Measurements from ENCODE around the gene C14orf119.
A peak's percentile ranks its signal among the peaks of the same experiment; 100 is the strongest.

C14orf119 gene

GRCh38 chr14:23068789-23069412 lies 26.4 kb upstream of the C14orf119 start:
- Mint-ChIP-seq H3K4me1 (ENCODE audit: low read depth) (peaks cover 57% of the 10 kb centered on the region), H3K27ac (peak overlapping the region; percentile 67), H3K36me3 (ENCODE audit: low read depth) (peaks cover 100% of the 10 kb centered on the region), H3K9me3 (no peaks in the 10 kb centered on the region), H3K27me3 (no peaks in the 10 kb centered on the region), H3K4me3 (no peak overlapping the region)
- intact Hi-C loops (cut with micrococcal nuclease), result loop anchor here (1.0 kb wide), 1 partner anchor 40 kb away; no protein-coding TSS in a partner anchor

GRCh38 chr14:23069413-23069806 lies 25.9 kb upstream of the C14orf119 start:
- Mint-ChIP-seq H3K27ac (peak overlapping the region; percentile 67), H3K4me1 (ENCODE audit: low read depth) (peaks cover 58% of the 10 kb centered on the region), H3K36me3 (ENCODE audit: low read depth) (peaks cover 100% of the 10 kb centered on the region), H3K27me3 (no peaks in the 10 kb centered on the region), H3K9me3 (no peaks in the 10 kb centered on the region), H3K4me3 (no peak overlapping the region)
- intact Hi-C loops (cut with micrococcal nuclease), result loop anchor here (1.0 kb wide), 1 partner anchor 40 kb away; no protein-coding TSS in a partner anchor

GRCh38 chr14:23070262-23071129 lies 24.8 kb upstream of the C14orf119 start:
- Mint-ChIP-seq H3K27ac (peak overlapping the region; percentile 87), H3K4me1 (ENCODE audit: low read depth) (peaks cover 64% of the 10 kb centered on the region), H3K36me3 (ENCODE audit: low read depth) (peaks cover 100% of the 10 kb centered on the region), H3K4me3 (peak overlapping the region; percentile 85), H3K9me3 (no peaks in the 10 kb centered on the region), H3K27me3 (no peaks in the 10 kb centered on the region)
- intact Hi-C loops (cut with micrococcal nuclease), result no loop called here

GRCh38 chr14:23071244-23071920 lies 23.9 kb upstream of the C14orf119 start:
- Mint-ChIP-seq H3K27ac (peak overlapping the region; percentile 87), H3K27me3 (no peaks in the 10 kb centered on the region), H3K9me3 (no peaks in the 10 kb centered on the region), H3K4me3 (peak overlapping the region; percentile 85), H3K36me3 (ENCODE audit: low read depth) (peaks cover 100% of the 10 kb centered on the region), H3K4me1 (ENCODE audit: low read depth) (peaks cover 65% of the 10 kb centered on the region)
- intact Hi-C loops (cut with micrococcal nuclease), result no loop called here

GRCh38 chr14:23071921-23072539 lies 23.3 kb upstream of the C14orf119 start:
- intact Hi-C loops (cut with micrococcal nuclease), result no loop called here
- Mint-ChIP-seq H3K27me3 (no peaks in the 10 kb centered on the region), H3K9me3 (no peaks in the 10 kb centered on the region), H3K36me3 (ENCODE audit: low read depth) (peaks cover 100% of the 10 kb centered on the region), H3K4me3 (peak overlapping the region; percentile 85), H3K27ac (peak overlapping the region; percentile 87), H3K4me1 (ENCODE audit: low read depth) (peaks cover 65% of the 10 kb centered on the region)

- Mint-ChIP-seq H3K27ac (peak overlapping the region; percentile 17), H3K27me3 (no peaks in the 10 kb centered on the region), H3K9me3 (no peaks in the 10 kb centered on the region), H3K4me1 (ENCODE audit: low read depth) (peaks cover 70% of the 10 kb centered on the region), H3K36me3 (ENCODE audit: low read depth) (peaks cover 93% of the 10 kb centered on the region), H3K4me3 (no peak overlapping the region)
- intact Hi-C loops (cut with micrococcal nuclease), result loop anchor here (5.0 kb wide), 1 partner anchor 107 kb away; the partner anchor contains the start of gene SLC7A8
Measured at GRCh38 chr14:23074906-23075305, 20.4 kb upstream of the C14orf119 start.

GRCh38 chr14:23076785-23077408 lies 18.4 kb upstream of the C14orf119 start:
- Mint-ChIP-seq H3K4me1 (ENCODE audit: low read depth) (peaks cover 67% of the 10 kb centered on the region), H3K27me3 (no peaks in the 10 kb centered on the region), H3K9me3 (no peaks in the 10 kb centered on the region), H3K36me3 (ENCODE audit: low read depth) (peaks cover 93% of the 10 kb centered on the region), H3K27ac (no peak overlapping the region), H3K4me3 (no peak overlapping the region)
- intact Hi-C loops (cut with micrococcal nuclease), result loop anchor here (5.0 kb wide), 1 partner anchor 105 kb away; the partner anchor contains the start of gene SLC7A8

- H3K4me1 Mint-ChIP-seq (ENCODE audit: low read depth), result peaks cover 56% of the 10 kb centered on the region
- intact Hi-C loops (cut with micrococcal nuclease), result loop anchor here (5.0 kb wide), 1 partner anchor 104 kb away; the partner anchor contains the start of gene SLC7A8
- H3K27me3 Mint-ChIP-seq, result no peaks in the 10 kb centered on the region
- peak overlapping the region; percentile 80 for H3K27ac Mint-ChIP-seq
- H3K9me3 Mint-ChIP-seq, result no peaks in the 10 kb centered on the region
- peaks cover 90% of the 10 kb centered on the region for H3K36me3 Mint-ChIP-seq (ENCODE audit: low read depth)
- no peak overlapping the region for H3K4me3 Mint-ChIP-seq
Measured at GRCh38 chr14:23077962-23078361, 17.3 kb upstream of the C14orf119 start.

- Mint-ChIP-seq H3K36me3 (ENCODE audit: low read depth) (peaks cover 90% of the 10 kb centered on the region), H3K27ac (peak overlapping the region; percentile 80)
- intact Hi-C loops (cut with micrococcal nuclease), result loop anchor here (5.0 kb wide), 1 partner anchor 104 kb away; the partner anchor contains the start of gene SLC7A8
Measured at GRCh38 chr14:23078692-23079116, 16.6 kb upstream of the C14orf119 start.

GRCh38 chr14:23079716-23080115 lies 15.6 kb upstream of the C14orf119 start:
- intact Hi-C loops (cut with micrococcal nuclease), result loop anchor here (5.0 kb wide), 1 partner anchor 103 kb away; the partner anchor contains the start of gene SLC7A8
- Mint-ChIP-seq H3K9me3 (no peaks in the 10 kb centered on the region), H3K4me1 (ENCODE audit: low read depth) (peaks cover 54% of the 10 kb centered on the region), H3K27me3 (no peaks in the 10 kb centered on the region), H3K4me3 (peak overlapping the region; percentile 37), H3K27ac (peak overlapping the region; percentile 80), H3K36me3 (ENCODE audit: low read depth) (peaks cover 88% of the 10 kb centered on the region)

More at GRCh38 chr14:23078692-23079116, 16.6 kb upstream of the C14orf119 start:
- Mint-ChIP-seq H3K4me1 (ENCODE audit: low read depth) (peaks cover 55% of the 10 kb centered on the region), H3K9me3 (no peaks in the 10 kb centered on the region), H3K4me3 (peak overlapping the region; percentile 32), H3K27me3 (no peaks in the 10 kb centered on the region)

- Mint-ChIP-seq H3K27ac (peak overlapping the region; percentile 80), H3K4me1 (ENCODE audit: low read depth) (peaks cover 57% of the 10 kb centered on the region), H3K36me3 (ENCODE audit: low read depth) (peaks cover 88% of the 10 kb centered on the region), H3K9me3 (no peaks in the 10 kb centered on the region), H3K4me3 (peak overlapping the region; percentile 37), H3K27me3 (no peaks in the 10 kb centered on the region)
- intact Hi-C loops (cut with micrococcal nuclease), result no loop called here
Measured at GRCh38 chr14:23080474-23080873, 14.8 kb upstream of the C14orf119 start.

GRCh38 chr14:23085458-23085857 lies 9.8 kb upstream of the C14orf119 start:
- Mint-ChIP-seq H3K4me1 (ENCODE audit: low read depth) (peaks cover 67% of the 10 kb centered on the region), H3K27ac (peak overlapping the region; percentile 58), H3K36me3 (ENCODE audit: low read depth) (peaks cover 94% of the 10 kb centered on the region), H3K4me3 (no peak overlapping the region), H3K27me3 (no peaks in the 10 kb centered on the region), H3K9me3 (no peaks in the 10 kb centered on the region)
- intact Hi-C loops (cut with micrococcal nuclease), result loop anchor here (1.0 kb wide), 1 partner anchor 9 kb away; no protein-coding TSS in a partner anchor

GRCh38 chr14:23086565-23086964 lies 8.7 kb upstream of the C14orf119 start:
- Mint-ChIP-seq H3K4me1 (ENCODE audit: low read depth) (peaks cover 61% of the 10 kb centered on the region), H3K27ac (peak overlapping the region; percentile 58), H3K9me3 (no peaks in the 10 kb centered on the region)

More at GRCh38 chr14:23086565-23086964, 8.7 kb upstream of the C14orf119 start:
- Mint-ChIP-seq H3K27me3 (no peaks in the 10 kb centered on the region), H3K36me3 (ENCODE audit: low read depth) (peaks cover 94% of the 10 kb centered on the region), H3K4me3 (no peak overlapping the region)
- intact Hi-C loops (cut with micrococcal nuclease), result no loop called here

All from dendritic cell treated with granulocyte-macrophage colony-stimulating factor and Interleukin-4, amounts not matched to agents 40 ng/mL and 50 ng/mL, for 4 days (primary cell).